ENCODE data around the gene EEFSEC. TPM values are rescaled to one million over a fixed set of nuclear protein-coding genes. Genes with fewer than 3 reads are reported as not detected.
A peak's percentile ranks its signal among the peaks of the same experiment; 100 is the strongest.

Gene EEFSEC
- total RNA-seq, 1 donor: 3.0 TPM

DNA sequence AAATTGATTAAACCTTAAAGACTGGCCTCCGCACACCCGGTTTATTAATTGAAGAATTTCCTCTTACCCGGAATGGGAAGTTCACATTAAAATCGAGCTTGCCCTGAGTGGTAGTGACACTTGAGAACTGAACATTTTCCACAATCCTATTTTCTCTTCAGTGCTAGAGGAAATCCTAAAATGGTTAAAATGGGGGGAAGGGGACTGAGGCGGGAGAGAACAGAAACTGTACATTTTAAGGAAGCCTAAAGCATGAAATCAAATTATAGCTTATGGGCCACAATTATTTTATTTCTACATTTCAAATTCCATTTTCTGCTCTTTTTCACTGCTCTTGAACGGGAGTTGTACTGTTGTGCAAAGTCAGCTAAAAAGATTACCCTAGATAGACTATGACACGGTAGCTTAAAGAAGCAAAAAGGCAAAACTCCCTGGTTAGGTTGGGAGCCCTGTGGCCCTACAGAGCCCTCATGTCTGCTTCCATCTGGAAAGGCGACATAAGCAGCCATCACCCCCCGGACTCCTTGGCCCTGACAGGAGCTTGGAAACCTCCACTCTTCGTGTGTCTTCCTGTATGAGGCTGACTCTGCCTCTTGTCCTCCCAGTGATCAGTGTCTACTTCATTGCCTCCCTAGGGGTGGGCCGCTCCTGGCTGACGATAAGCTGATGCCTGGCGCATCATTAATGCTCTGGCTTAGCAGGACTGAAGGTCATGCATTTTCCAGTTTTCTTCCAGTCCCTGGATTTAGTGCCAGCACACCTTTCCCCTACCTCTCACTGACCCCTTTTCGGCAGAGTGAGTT lies 79.3 kb downstream of the EEFSEC start:
- TF ChIP-seq, protein P1, sequence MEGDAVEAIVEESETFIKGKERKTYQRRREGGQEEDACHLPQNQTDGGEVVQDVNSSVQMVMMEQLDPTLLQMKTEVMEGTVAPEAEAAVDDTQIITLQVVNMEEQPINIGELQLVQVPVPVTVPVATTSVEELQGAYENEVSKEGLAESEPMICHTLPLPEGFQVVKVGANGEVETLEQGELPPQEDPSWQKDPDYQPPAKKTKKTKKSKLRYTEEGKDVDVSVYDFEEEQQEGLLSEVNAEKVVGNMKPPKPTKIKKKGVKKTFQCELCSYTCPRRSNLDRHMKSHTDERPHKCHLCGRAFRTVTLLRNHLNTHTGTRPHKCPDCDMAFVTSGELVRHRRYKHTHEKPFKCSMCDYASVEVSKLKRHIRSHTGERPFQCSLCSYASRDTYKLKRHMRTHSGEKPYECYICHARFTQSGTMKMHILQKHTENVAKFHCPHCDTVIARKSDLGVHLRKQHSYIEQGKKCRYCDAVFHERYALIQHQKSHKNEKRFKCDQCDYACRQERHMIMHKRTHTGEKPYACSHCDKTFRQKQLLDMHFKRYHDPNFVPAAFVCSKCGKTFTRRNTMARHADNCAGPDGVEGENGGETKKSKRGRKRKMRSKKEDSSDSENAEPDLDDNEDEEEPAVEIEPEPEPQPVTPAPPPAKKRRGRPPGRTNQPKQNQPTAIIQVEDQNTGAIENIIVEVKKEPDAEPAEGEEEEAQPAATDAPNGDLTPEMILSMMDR (IDR thresholded peaks at IDR 0.05; ENCODE audit: insufficient read depth, low read depth, low read length): no peak
- no peak for DNase-seq (ENCODE audit: low read depth)
- H3K4me3 ChIP-seq (ENCODE audit: low read depth, low read length): no peak overlapping the region

DNA sequence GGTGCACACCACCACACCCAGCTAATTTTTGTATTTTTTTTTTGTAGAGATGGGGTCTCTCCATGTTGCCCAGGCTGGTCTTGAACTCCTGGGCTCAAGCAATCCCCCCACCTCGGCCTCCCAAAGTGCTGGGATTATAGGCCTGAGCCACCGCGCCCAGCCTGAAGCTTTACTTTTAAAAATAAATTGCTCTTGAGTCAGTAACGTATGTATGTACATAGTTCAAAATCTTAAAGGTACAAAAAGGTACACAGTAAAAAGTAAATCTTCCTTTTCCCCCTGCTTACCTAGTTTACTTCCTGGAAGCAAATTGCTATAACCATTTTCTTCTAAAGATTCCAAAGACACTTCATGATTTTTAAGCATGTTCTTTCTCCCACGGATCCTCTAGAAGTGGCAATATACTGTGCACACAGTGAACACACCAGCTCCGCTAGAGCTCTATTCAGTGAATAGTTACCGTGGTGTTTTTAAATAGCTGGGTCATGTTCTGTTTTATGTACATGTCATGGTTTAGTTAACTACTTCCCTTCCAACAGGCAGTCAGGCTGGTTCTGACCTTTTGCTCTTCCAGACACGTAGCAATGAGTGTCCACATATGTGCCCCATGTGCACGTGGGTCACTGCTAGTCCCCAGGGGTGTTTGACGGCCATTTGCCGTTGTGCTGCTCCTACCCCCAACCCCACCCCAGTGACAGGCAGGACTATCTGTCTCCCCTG lies 82.1 kb downstream of the EEFSEC start:
- no peak overlapping the region for H3K4me3 ChIP-seq (ENCODE audit: low read depth, low read length)
- peak; percentile 68 for DNase-seq (ENCODE audit: low read depth)
- TF ChIP-seq, protein P1 (IDR thresholded peaks at IDR 0.05; ENCODE audit: insufficient read depth, low read depth, low read length): no peak

DNA sequence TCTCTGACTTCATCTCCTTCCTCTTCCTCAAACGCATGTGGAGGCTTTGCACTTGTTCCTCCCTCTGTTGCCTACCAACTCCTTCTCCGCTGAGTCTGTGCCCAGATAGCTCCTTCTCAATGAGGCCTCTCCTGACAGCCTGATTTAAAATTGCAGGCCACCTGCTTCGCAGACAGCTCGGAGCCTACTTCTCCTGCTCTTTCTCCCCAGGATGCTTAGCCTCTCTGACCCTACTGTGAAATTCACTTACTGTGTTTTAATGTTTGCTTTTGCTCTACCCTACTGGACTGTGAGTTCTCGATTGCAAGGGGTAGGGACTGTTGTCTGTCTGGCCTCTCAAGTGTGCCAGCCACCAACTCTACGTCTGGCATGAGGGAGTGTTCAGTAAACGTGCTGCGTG lies 83.4 kb downstream of the EEFSEC start:
- DNase-seq (ENCODE audit: low read depth): no peak
- no peak overlapping the region for H3K4me3 ChIP-seq (ENCODE audit: low read depth, low read length)
- TF ChIP-seq, protein P1 (IDR thresholded peaks at IDR 0.05; ENCODE audit: insufficient read depth, low read depth, low read length): no peak

DNA sequence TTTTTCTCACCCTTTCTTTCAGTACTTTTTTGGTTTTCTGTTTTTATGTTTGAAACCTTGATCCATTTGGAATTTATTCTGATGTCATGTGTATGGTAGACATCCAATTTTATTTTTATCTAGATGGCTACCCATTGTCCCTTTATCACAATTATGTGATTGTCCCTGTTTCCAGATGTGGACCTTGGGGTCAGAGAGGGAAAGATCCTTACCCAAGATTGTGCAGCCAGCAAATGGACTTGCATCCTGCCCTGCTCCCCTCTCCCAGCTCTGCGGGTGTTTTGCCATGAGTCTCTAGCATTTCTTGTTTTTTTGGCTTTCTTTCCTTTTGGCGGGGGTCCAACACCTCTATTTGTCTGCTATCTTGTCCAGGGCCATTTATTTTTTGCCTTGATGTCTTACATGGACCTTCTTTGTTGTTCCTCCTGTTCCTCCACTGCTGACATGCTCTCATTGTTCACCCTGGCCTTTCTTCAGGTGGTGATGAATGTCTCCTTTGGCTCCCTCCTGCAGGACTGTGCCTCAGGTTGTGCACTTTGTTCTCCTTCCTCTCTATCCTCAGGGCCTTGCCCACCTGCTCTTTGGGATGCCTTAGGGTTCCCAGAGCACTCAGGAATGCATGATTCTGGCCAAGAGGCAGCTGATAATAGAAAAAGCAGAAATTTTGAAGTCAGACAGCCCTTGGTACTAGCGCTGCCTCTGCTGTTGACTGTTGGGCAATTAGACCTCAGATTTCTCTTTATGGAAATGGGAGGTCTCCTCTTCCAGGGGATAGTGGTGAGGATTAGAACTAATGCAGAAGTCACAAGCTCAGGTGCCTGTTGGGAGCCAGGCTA lies 84.3 kb downstream of the EEFSEC start:
- DNase-seq (ENCODE audit: low read depth): no peak
- no peak overlapping the region for H3K4me3 ChIP-seq (ENCODE audit: low read depth, low read length)
- TF ChIP-seq, protein P1 (IDR thresholded peaks at IDR 0.05; ENCODE audit: insufficient read depth, low read depth, low read length): no peak

DNA sequence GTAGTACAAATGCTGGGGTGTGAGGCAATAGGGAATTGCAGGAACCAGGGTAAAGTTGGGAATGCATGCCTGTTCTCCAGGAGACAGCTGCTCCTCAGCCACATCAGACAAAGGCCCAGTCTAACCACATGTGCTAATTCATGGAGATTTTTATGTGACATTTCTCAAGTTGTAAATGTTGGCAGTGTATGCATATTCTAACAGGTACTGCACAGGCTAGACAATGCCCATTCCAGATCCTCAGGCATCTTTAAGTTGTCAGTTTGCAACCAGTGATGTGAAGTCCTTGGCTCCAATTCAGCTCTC lies 84.9 kb downstream of the EEFSEC start:
- H3K4me3 ChIP-seq (ENCODE audit: low read depth, low read length): no peak overlapping the region
- TF ChIP-seq, protein P1 (IDR thresholded peaks at IDR 0.05; ENCODE audit: insufficient read depth, low read depth, low read length): no peak
- DNase-seq (ENCODE audit: low read depth): no peak

DNA sequence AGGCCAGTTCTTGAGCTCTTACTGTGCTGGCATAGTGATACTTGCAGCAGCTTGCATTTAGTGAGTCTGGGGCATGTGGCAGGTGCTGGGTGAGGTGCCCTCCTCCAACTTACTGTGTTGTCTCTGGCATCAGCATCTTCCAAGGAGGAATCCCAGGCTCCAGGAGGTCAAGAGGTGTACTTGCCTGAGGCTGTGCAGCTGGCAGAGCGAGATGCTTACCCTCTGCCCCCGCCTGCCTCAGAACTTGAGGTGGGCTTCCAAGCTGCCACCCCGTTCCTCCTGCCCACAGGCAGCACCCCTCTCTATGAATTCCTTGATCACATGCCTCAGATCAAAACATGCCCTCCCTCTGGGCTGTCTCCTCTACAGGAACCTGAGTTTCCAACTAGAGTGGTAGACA lies 86.0 kb downstream of the EEFSEC start:
- no peak for DNase-seq (ENCODE audit: low read depth)
- H3K4me3 ChIP-seq (ENCODE audit: low read depth, low read length): no peak overlapping the region
- TF ChIP-seq, protein P1 (IDR thresholded peaks at IDR 0.05; ENCODE audit: insufficient read depth, low read depth, low read length): no peak

All from fibroblast of villous mesenchyme (primary cell).